WTC11 (cell line): ENCODE data around the gene TBKBP1. TPM values are rescaled to one million over a fixed set of nuclear protein-coding genes. Genes with fewer than 3 reads are reported as not detected.

Source experiments
- ATAC-seq: fragments of 200-7000 bp; cut with Tn5 transposase; 2 replicates; pipeline ENCODE4 v1.10.0; 2021; ENCODE audit warnings: mild to moderate bottlenecking, moderate library complexity
- CTCF ChIA-PET: fragments of 300-600 bp; sonication (Branson Sonifier 250); formaldehyde crosslinking; loops from one replicate; lab custom pipeline; 2021; ENCODE audit warnings: antibody characterized with exemption; lab: Charles Lee
- POLR2A ChIA-PET: fragments of 350-600 bp; sonication (Branson Sonifier 250); formaldehyde crosslinking; loops from one replicate; lab custom pipeline; 2021; ENCODE audit warnings: antibody characterized with exemption; lab: Charles Lee
- DNase-seq: peaks from one replicate; pipeline ENCODE4 v3.0.0; 2021; ENCODE audit warnings: low spot score
- H3K27ac Mint-ChIP-seq: 2 replicates; pipeline ENCODE4 v1.8.0; 2021; ENCODE audit warnings: mixed read lengths
- H3K27me3 Mint-ChIP-seq: 2 replicates; pipeline ENCODE4 v1.8.0; 2021; ENCODE audit warnings: low read depth, mild to moderate bottlenecking, moderate library complexity, mixed read lengths
- H3K36me3 Mint-ChIP-seq: 2 replicates; pipeline ENCODE4 v1.8.0; 2021; ENCODE audit warnings: mixed read lengths
- H3K4me1 Mint-ChIP-seq: 2 replicates; pipeline ENCODE4 v1.8.0; 2022; ENCODE audit warnings: mixed read lengths
- H3K4me3 Mint-ChIP-seq: 2 replicates; pipeline ENCODE4 v1.8.0; 2021; ENCODE audit warnings: mild to moderate bottlenecking, moderate library complexity, mixed read lengths
- H3K9me3 Mint-ChIP-seq: 2 replicates; pipeline ENCODE4 v1.8.0; 2021; ENCODE audit warnings: mixed read lengths
- ATF1 ChIP-seq: sonication (generic); formaldehyde crosslinking; IDR thresholded peaks from 2 replicates; pipeline ENCODE4 v1.8.1; 2023; ENCODE audit warnings: mild to moderate bottlenecking, moderate library complexity, missing genetic modification reagents
- CBFB ChIP-seq: sonication (generic); formaldehyde crosslinking; IDR thresholded peaks from 2 replicates; pipeline ENCODE4 v1.8.1; 2022; ENCODE audit warnings: mild to moderate bottlenecking, low read depth, missing genetic modification reagents
- CREM ChIP-seq: sonication (generic); formaldehyde crosslinking; IDR thresholded peaks from 2 replicates; pipeline ENCODE4 v1.8.1; 2022; ENCODE audit warnings: mild to moderate bottlenecking, missing genetic modification reagents, moderate library complexity
- E2F5 ChIP-seq: sonication (generic); formaldehyde crosslinking; IDR thresholded peaks from 2 replicates; pipeline ENCODE4 v1.8.1; 2022; ENCODE audit warnings: mild to moderate bottlenecking, moderate library complexity, missing genetic modification reagents
- ETV6 ChIP-seq: sonication (generic); formaldehyde crosslinking; IDR thresholded peaks from 2 replicates; pipeline ENCODE4 v1.8.1; 2022; ENCODE audit warnings: mild to moderate bottlenecking, missing genetic modification reagents
- HMGA2 ChIP-seq: fragments of 250-450 bp; sonication (Bioruptor Pico); IDR thresholded peaks from 2 replicates; pipeline ENCODE4 v1.4.0; 2021; ENCODE audit warnings: mild to moderate bottlenecking, moderate library complexity
- JAZF1 ChIP-seq: fragments of 250-450 bp; sonication (Bioruptor Pico); IDR thresholded peaks from 2 replicates; pipeline ENCODE4 v1.9.0; 2021; ENCODE audit warnings: moderate library complexity, mild to moderate bottlenecking, inconsistent platforms
- MAX ChIP-seq: sonication (generic); formaldehyde crosslinking; IDR thresholded peaks from 2 replicates; pipeline ENCODE4 v1.8.0; 2022; ENCODE audit warnings: mild to moderate bottlenecking, missing genetic modification reagents
- NR2C2 ChIP-seq: sonication (generic); formaldehyde crosslinking; IDR thresholded peaks from 2 replicates; pipeline ENCODE4 v1.8.0; 2022; ENCODE audit warnings: mild to moderate bottlenecking, missing genetic modification reagents
- NR3C1 ChIP-seq: sonication (generic); formaldehyde crosslinking; conservative IDR thresholded peaks from 2 replicates; pipeline ENCODE4 v1.8.1; 2023; ENCODE audit warnings: low read depth, mild to moderate bottlenecking, missing genetic modification reagents
- TEAD1 ChIP-seq: sonication (generic); formaldehyde crosslinking; IDR thresholded peaks from 2 replicates; pipeline ENCODE4 v1.8.0; 2022; ENCODE audit warnings: mild to moderate bottlenecking, missing genetic modification reagents
- TEAD4 ChIP-seq: sonication (generic); formaldehyde crosslinking; IDR thresholded peaks from 2 replicates; pipeline ENCODE4 v1.8.0; 2022; ENCODE audit warnings: mild to moderate bottlenecking, missing genetic modification reagents
- ZNF423 ChIP-seq: fragments of 250-450 bp; sonication (Bioruptor Pico); IDR thresholded peaks from 2 replicates; pipeline ENCODE4 v2.1.2; 2022; ENCODE audit warnings: mild to moderate bottlenecking, moderate library complexity
- total RNA-seq: library from RNA; stranded (reverse); gene quantifications from 3 replicates; pipeline ENCODE4 v1.2.3, GENCODE V29; 2021
- TF ChIP-seq, protein P1 (sequence below): sonication (generic); formaldehyde crosslinking; IDR thresholded peaks from 2 replicates; pipeline ENCODE4 v1.8.1; 2023; ENCODE audit warnings: mild to moderate bottlenecking, missing genetic modification reagents
- TF ChIP-seq, protein P2 (sequence below): sonication (generic); formaldehyde crosslinking; conservative IDR thresholded peaks from 2 replicates; pipeline ENCODE4 v1.8.1; 2022; ENCODE audit warnings: mild to moderate bottlenecking, missing genetic modification reagents
- TF ChIP-seq, protein P3 (sequence below): fragments of 250-450 bp; sonication (Bioruptor Pico); IDR thresholded peaks from 2 replicates; pipeline ENCODE4 v2.1.2; 2022; ENCODE audit warnings: mild to moderate bottlenecking, moderate library complexity

The TBKBP1 gene
- total RNA-seq, 1 experiment from 2014 or later: 17.4 TPM

DNA sequence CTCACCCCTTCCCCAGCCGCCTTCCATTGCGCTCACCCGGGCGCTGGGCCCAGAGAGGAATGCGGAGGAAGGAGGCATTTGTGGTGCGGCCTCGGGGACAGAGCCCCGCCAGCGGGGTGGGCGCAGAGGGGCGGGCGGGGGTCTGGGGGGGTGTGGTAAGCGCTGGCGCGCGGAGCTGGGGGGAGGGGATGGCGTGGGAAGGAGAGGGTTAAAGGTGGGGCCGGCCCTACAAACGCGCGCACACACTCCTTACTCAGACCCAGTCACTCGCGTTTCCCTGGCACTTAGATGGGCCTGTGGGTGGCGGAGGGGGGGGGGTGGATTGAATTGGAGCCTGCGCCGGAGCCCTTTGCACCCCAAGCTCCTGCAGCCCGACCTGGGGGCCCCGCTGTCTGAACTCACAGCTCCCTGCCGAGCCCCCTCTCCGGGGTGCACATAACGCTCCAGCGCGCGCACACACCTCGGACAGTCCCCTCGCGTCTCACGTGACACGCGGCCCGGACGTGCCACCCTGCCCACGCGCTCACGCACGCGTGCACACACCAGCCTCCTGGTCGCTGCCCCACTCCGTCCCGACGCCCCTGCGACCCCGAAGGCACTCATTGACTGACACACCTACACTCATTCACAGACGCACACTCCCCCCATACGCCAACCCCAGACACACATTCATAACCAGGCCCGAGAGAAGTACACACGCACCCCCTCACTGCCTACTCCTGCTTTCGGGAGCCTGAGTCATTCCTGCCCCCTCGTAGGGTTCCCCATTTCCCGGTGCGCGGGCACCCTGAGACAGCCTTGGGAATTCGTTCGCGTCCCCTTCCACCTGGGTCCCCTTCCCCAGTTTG is 844 bp downstream of the TBKBP1 start (continued):
- TF ChIP-seq E2F5 (CRISPR knock-in tag) (no peak), HMGA2 (CRISPR knock-in tag) (no peak), JAZF1 (CRISPR knock-in tag) (no peak), NR2C2 (no peak), TEAD4 (CRISPR knock-in tag) (0 out of 2 replicates have a peak, but pooled peaks have one; percentile 21), ZNF423 (peak; percentile 13; the same call in 1 of the 2 replicates)
- TF ChIP-seq, protein P1, sequence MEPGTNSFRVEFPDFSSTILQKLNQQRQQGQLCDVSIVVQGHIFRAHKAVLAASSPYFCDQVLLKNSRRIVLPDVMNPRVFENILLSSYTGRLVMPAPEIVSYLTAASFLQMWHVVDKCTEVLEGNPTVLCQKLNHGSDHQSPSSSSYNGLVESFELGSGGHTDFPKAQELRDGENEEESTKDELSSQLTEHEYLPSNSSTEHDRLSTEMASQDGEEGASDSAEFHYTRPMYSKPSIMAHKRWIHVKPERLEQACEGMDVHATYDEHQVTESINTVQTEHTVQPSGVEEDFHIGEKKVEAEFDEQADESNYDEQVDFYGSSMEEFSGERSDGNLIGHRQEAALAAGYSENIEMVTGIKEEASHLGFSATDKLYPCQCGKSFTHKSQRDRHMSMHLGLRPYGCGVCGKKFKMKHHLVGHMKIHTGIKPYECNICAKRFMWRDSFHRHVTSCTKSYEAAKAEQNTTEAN (CRISPR knock-in tag): no peak
- TF ChIP-seq, protein P2, sequence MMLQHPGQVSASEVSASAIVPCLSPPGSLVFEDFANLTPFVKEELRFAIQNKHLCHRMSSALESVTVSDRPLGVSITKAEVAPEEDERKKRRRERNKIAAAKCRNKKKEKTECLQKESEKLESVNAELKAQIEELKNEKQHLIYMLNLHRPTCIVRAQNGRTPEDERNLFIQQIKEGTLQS (CRISPR knock-in tag): no peak
- TF ChIP-seq, protein P3, sequence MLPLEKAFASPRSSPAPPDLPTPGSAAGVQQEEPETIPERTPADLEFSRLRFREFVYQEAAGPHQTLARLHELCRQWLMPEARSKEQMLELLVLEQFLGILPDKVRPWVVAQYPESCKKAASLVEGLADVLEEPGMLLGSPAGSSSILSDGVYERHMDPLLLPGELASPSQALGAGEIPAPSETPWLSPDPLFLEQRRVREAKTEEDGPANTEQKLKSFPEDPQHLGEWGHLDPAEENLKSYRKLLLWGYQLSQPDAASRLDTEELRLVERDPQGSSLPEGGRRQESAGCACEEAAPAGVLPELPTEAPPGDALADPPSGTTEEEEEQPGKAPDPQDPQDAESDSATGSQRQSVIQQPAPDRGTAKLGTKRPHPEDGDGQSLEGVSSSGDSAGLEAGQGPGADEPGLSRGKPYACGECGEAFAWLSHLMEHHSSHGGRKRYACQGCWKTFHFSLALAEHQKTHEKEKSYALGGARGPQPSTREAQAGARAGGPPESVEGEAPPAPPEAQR (CRISPR knock-in tag): no peak

- DNase-seq: peak; percentile 51
- CTCF ChIA-PET: interaction anchor here (0.9 to 3.7 kb wide), 5 partner anchors 18 to 251 kb away, joined by 3 to 29 read pairs (median 6); partner anchors contain the start of gene KPNB1
- no peaks in the 10 kb centered on the region for H3K27me3 Mint-ChIP-seq
- H3K4me1 Mint-ChIP-seq: peaks cover 34% of the 10 kb centered on the region
- no peaks in the 10 kb centered on the region for H3K36me3 Mint-ChIP-seq
- POLR2A ChIA-PET: interaction anchor here (0.6 kb wide), 1 partner anchor 1652 kb away, joined by 11 read pairs; no protein-coding TSS in a partner anchor
- H3K9me3 Mint-ChIP-seq: no peaks in the 10 kb centered on the region
- ATAC-seq: peak; percentile 16
- 0 out of 2 replicates have a peak, but pooled peaks have one; percentile 18 for TF ChIP-seq ETV6 (CRISPR knock-in tag)
- peak; percentile 12; the same call in 1 of the 2 replicates for TF ChIP-seq TEAD1 (CRISPR knock-in tag)
- TF ChIP-seq CBFB (CRISPR knock-in tag): peak; percentile 56; the same call in 1 of the 2 replicates
- peak; percentile 64; the same call in 1 of the 2 replicates for TF ChIP-seq CREM (CRISPR knock-in tag)
- TF ChIP-seq NR3C1: no peak
- TF ChIP-seq MAX (CRISPR knock-in tag): 0 out of 2 replicates have a peak, but pooled peaks have one; percentile 18
- no peak for TF ChIP-seq ATF1 (CRISPR knock-in tag)
- peak overlapping the region; percentile 39; the same call in 1 of the 2 replicates for H3K27ac Mint-ChIP-seq
- peak overlapping the region; percentile 91 for H3K4me3 Mint-ChIP-seq
Observed at GRCh38 chr17:47695429-47696376, 1.7 kb downstream of the TBKBP1 start.
